Measurements from ENCODE around the gene HNRNPDL. TPM values are rescaled to one million over a fixed set of nuclear protein-coding genes. Genes with fewer than 3 reads are reported as not detected.

HNRNPDL gene
- total RNA-seq, 3 donors from 2014 or later (not counting 1 experiment from before 2014, with no cell fraction given), result 328 to 423 (median 371) TPM

GRCh38 chr4:82447886-82448285 is 17.6 kb upstream of the HNRNPDL start:
- no peaks in the 10 kb centered on the region for H3K27me3 ChIP-seq (ENCODE audit: control insufficient read depth, insufficient read depth, low read length)
- 88% methylated on average over 1 of the region's 1 CpG for WGBS (ENCODE audit: insufficient coverage)
- DNase-seq, result no peak
- no peaks in the 10 kb centered on the region for H3K9me3 Mint-ChIP-seq
- H3K27ac Mint-ChIP-seq, result peak overlapping the region in 1 of 2 donors; percentile 11
- intact Hi-C loops (cut with micrococcal nuclease), result no loop called here
- no peak for ATAC-seq
- no peaks in the 10 kb centered on the region for H3K9me3 ChIP-seq (ENCODE audit: control insufficient read depth, insufficient read depth, low read length)
- H3K4me1 ChIP-seq (ENCODE audit: control insufficient read depth, insufficient read depth, low read length), result no peaks in the 10 kb centered on the region
- H3K36me3 ChIP-seq (ENCODE audit: control insufficient read depth, insufficient read depth, low read length), result peaks cover 39% of the 10 kb centered on the region
- H3K4me3 ChIP-seq (ENCODE audit: low read length), result no peak overlapping the region
- H3K36me3 Mint-ChIP-seq, result no peaks in the 10 kb centered on the region
- H3K27me3 Mint-ChIP-seq (ENCODE audit: low read depth in 2 of 2), result no peaks in the 10 kb centered on the region
- H3K4me1 Mint-ChIP-seq, result peaks cover 10 to 28% of the 10 kb centered on the region in 2 donors
- no peak overlapping the region for H3K4me3 Mint-ChIP-seq
- TF ChIP-seq CTCF (IDR thresholded peaks at IDR 0.05), result no peak
- no peak overlapping the region for H3K27ac ChIP-seq (ENCODE audit: low read length)

- Histone ChIP-seq H3K4me3 (ENCODE audit: low read length) (no peak overlapping the region), H3K27me3 (ENCODE audit: control insufficient read depth, insufficient read depth, low read length) (no peaks in the 10 kb centered on the region), H3K36me3 (ENCODE audit: control insufficient read depth, insufficient read depth, low read length) (peaks cover 2% of the 10 kb centered on the region), H3K27ac (ENCODE audit: low read length) (no peak overlapping the region), H3K4me1 (ENCODE audit: control insufficient read depth, insufficient read depth, low read length) (no peaks in the 10 kb centered on the region), H3K9me3 (ENCODE audit: control insufficient read depth, insufficient read depth, low read length) (no peaks in the 10 kb centered on the region)
- Mint-ChIP-seq H3K36me3 (no peaks in the 10 kb centered on the region), H3K27ac (no peak overlapping the region), H3K4me1 (peaks cover 42 to 53% of the 10 kb centered on the region in 2 donors), H3K9me3 (no peaks in the 10 kb centered on the region), H3K27me3 (ENCODE audit: low read depth in 2 of 2) (no peaks in the 10 kb centered on the region), H3K4me3 (no peak overlapping the region)
- intact Hi-C loops (cut with micrococcal nuclease), result no loop called here
- 95% methylated on average over 2 of the region's 2 CpGs for WGBS (ENCODE audit: insufficient coverage)
- no peak for DNase-seq
- ATAC-seq, result no peak
- TF ChIP-seq CTCF (IDR thresholded peaks at IDR 0.05), result no peak
Observed at GRCh38 chr4:82439088-82439487, 8.8 kb upstream of the HNRNPDL start.

- intact Hi-C loops (cut with micrococcal nuclease), result no loop called here
- Mint-ChIP-seq H3K36me3 (no peaks in the 10 kb centered on the region), H3K27ac (no peak overlapping the region), H3K9me3 (no peaks in the 10 kb centered on the region), H3K4me3 (no peak overlapping the region), H3K27me3 (ENCODE audit: low read depth in 2 of 2) (no peaks in the 10 kb centered on the region), H3K4me1 (peaks cover 42 to 58% of the 10 kb centered on the region in 2 donors)
- Histone ChIP-seq H3K36me3 (ENCODE audit: control insufficient read depth, insufficient read depth, low read length) (peaks cover 2% of the 10 kb centered on the region), H3K9me3 (ENCODE audit: control insufficient read depth, insufficient read depth, low read length) (no peaks in the 10 kb centered on the region), H3K27ac (ENCODE audit: low read length) (no peak overlapping the region), H3K4me3 (ENCODE audit: low read length) (no peak overlapping the region), H3K27me3 (ENCODE audit: control insufficient read depth, insufficient read depth, low read length) (no peaks in the 10 kb centered on the region), H3K4me1 (ENCODE audit: control insufficient read depth, insufficient read depth, low read length) (peaks cover 3% of the 10 kb centered on the region)
- DNase-seq (no peak), ATAC-seq (no peak)
- TF ChIP-seq CTCF (IDR thresholded peaks at IDR 0.05), result no peak
- WGBS (ENCODE audit: insufficient coverage), result 91% methylated on average over 2 of the region's 4 CpGs
Observed at GRCh38 chr4:82437285-82438005, 7.2 kb upstream of the HNRNPDL start.

- Histone ChIP-seq H3K27ac (ENCODE audit: low read length) (no peak overlapping the region), H3K4me1 (ENCODE audit: control insufficient read depth, insufficient read depth, low read length) (peaks cover 3% of the 10 kb centered on the region), H3K27me3 (ENCODE audit: control insufficient read depth, insufficient read depth, low read length) (no peaks in the 10 kb centered on the region), H3K9me3 (ENCODE audit: control insufficient read depth, insufficient read depth, low read length) (no peaks in the 10 kb centered on the region), H3K36me3 (ENCODE audit: control insufficient read depth, insufficient read depth, low read length) (peaks cover 2% of the 10 kb centered on the region), H3K4me3 (ENCODE audit: low read length) (no peak overlapping the region)
- Mint-ChIP-seq H3K4me1 (peaks cover 42 to 54% of the 10 kb centered on the region in 2 donors), H3K9me3 (no peaks in the 10 kb centered on the region), H3K27me3 (ENCODE audit: low read depth in 2 of 2) (no peaks in the 10 kb centered on the region), H3K27ac (no peak overlapping the region), H3K4me3 (no peak overlapping the region), H3K36me3 (no peaks in the 10 kb centered on the region)
- DNase-seq (no peak), ATAC-seq (no peak)
- 94% methylated on average over 2 of the region's 4 CpGs for WGBS (ENCODE audit: insufficient coverage)
- intact Hi-C loops (cut with micrococcal nuclease), result no loop called here
- TF ChIP-seq CTCF (IDR thresholded peaks at IDR 0.05), result no peak
Observed at GRCh38 chr4:82436780-82437179, 6.5 kb upstream of the HNRNPDL start.
